ENCODE results near the gene MYH11.
A peak's percentile ranks its signal among the peaks of the same experiment; 100 is the strongest.

MYH11 gene

GRCh38 chr16:15654591-15654990, 202.2 kb downstream of the MYH11 start:
- DNase-seq: no peak
- in situ Hi-C loops (cut with HindIII; ENCODE audit: low pct_ligation_motif_present, low sequenced_read_pairs): no loop called here
- Histone ChIP-seq H3K27me3 (replicated peaks) (no peaks in the 10 kb centered on the region), H3K36me3 (replicated peaks) (no peaks in the 10 kb centered on the region), H3K27ac (no peak overlapping the region), H3K4me3 (ENCODE audit: low read depth, low read length) (no peak overlapping the region)
- TF ChIP-seq CTCF (IDR thresholded peaks at IDR 0.05; ENCODE audit: low read depth, low read length, missing control alignments): no peak

- DNase-seq: peak; percentile 74
- in situ Hi-C loops (cut with HindIII; ENCODE audit: low pct_ligation_motif_present, low sequenced_read_pairs): no loop called here
- Histone ChIP-seq H3K27ac (no peak overlapping the region), H3K4me3 (ENCODE audit: low read depth, low read length) (no peak overlapping the region), H3K27me3 (replicated peaks) (no peaks in the 10 kb centered on the region), H3K36me3 (replicated peaks) (no peaks in the 10 kb centered on the region)
- TF ChIP-seq CTCF (IDR thresholded peaks at IDR 0.05; ENCODE audit: low read depth, low read length, missing control alignments): no peak
These were observed 203.6 kb downstream of the MYH11 start for GRCh38 chr16:15653227-15653626.
